SHP77 (cell line): ENCODE data around the gene IMPA2.
A peak's percentile ranks its signal among the peaks of the same experiment; 100 is the strongest.
"Not testable (repeated sequence)": the region's sequence is repeated elsewhere in the genome, so short reads cannot be mapped to it uniquely, and the experiment has no call there.

ENCODE experiments used
- DNase-seq, 2 experiments: peaks; one replicate each; lab custom pipeline; 2025; lab: John Stamatoyannopoulos, UW

The IMPA2 gene

GRCh38 chr18:11981192-11981542 is at the start of gene IMPA2:
TSS of gene IMPA2 (plus strand) at chr18:11981507. CDS start at chr18:11981670, 163 bp downstream.
- DNase-seq = no peak

- DNase-seq = no peak
Measured at GRCh38 chr18:11932393-11932792, 48.9 kb upstream of the IMPA2 start.

GRCh38 chr18:11937874-11938478 is 43.3 kb upstream of the IMPA2 start:
- peak; percentile 27 to 46 for DNase-seq

- DNase-seq = no peak
Measured at GRCh38 chr18:11940956-11941355, 40.4 kb upstream of the IMPA2 start.

- no peak for DNase-seq
Measured at GRCh38 chr18:11943551-11943950, 37.8 kb upstream of the IMPA2 start.

GRCh38 chr18:11944252-11944651 is 37.1 kb upstream of the IMPA2 start:
- DNase-seq = no peak

- DNase-seq = no peak
Measured at GRCh38 chr18:11944786-11945185, 36.5 kb upstream of the IMPA2 start.

GRCh38 chr18:11945834-11946659 is 35.3 kb upstream of the IMPA2 start:
- DNase-seq = not testable (repeated sequence)

- no peak for DNase-seq
Measured at GRCh38 chr18:11946756-11947155, 34.6 kb upstream of the IMPA2 start.

GRCh38 chr18:11947214-11948191 is 33.8 kb upstream of the IMPA2 start:
- peak; percentile 62 to 74 for DNase-seq

- no peak for DNase-seq
Measured at GRCh38 chr18:11948852-11949523, 32.3 kb upstream of the IMPA2 start.

- DNase-seq = no peak
Measured at GRCh38 chr18:11950824-11951223, 30.5 kb upstream of the IMPA2 start.

- DNase-seq = peak in 1 of 2 experiments; percentile 16
Measured at GRCh38 chr18:11951390-11951851, 29.9 kb upstream of the IMPA2 start.

- no peak for DNase-seq
Measured at GRCh38 chr18:11953113-11953512, 28.2 kb upstream of the IMPA2 start.

- peak; percentile 66 to 82 for DNase-seq
Measured at GRCh38 chr18:11955239-11956029, 25.9 kb upstream of the IMPA2 start.

GRCh38 chr18:11956371-11957308 is 24.7 kb upstream of the IMPA2 start:
- DNase-seq = no peak

GRCh38 chr18:11957636-11958035 is 23.7 kb upstream of the IMPA2 start:
- DNase-seq = no peak

- DNase-seq = not testable (repeated sequence)
Measured at GRCh38 chr18:11959651-11960050, 21.7 kb upstream of the IMPA2 start.

GRCh38 chr18:11960743-11961380 is 20.4 kb upstream of the IMPA2 start:
- no peak for DNase-seq
